Measurements from ENCODE around the gene SLC12A7. TPM values are rescaled to one million over a fixed set of nuclear protein-coding genes. Genes with fewer than 3 reads are reported as not detected.

SLC12A7 gene
- total RNA-seq (2016; rRNA removed; fragmentation: Illumina TruSeq; extraction: Trizol) (7.4 and 14.0 TPM in 2 replicates), polyA plus RNA-seq (2011; rRNA removed) (18.5 and 25.6 TPM in 2 replicates), polyA minus RNA-seq (2011; rRNA and poly(A)+ RNA removed; ENCODE audit: low replicate concordance) (6.3 and 47.1 TPM in 2 replicates), Bru-seq, nascent RNA (percentile 63 among the genes with signal in this experiment), BruChase-seq, experiment 1, labeled RNA remaining after a 6-hour chase (percentile 78 among the genes with signal in this experiment), BruChase-seq, experiment 2, labeled RNA remaining after a 2-hour chase (percentile 74 among the genes with signal in this experiment)
- total RNA-seq (2016; cell fraction: cytosol; rRNA removed; fragmentation: Illumina TruSeq; extraction: Trizol; ENCODE audit: low read depth), result 9.5 and 12.5 TPM in 2 replicates
- total RNA-seq (2016; cell fraction: insoluble cytoplasmic fraction; rRNA removed; fragmentation: Illumina TruSeq; extraction: Trizol), result 5.2 and 15.7 TPM in 2 replicates
- total RNA-seq (2016; cell fraction: membrane; rRNA removed; fragmentation: Illumina TruSeq; extraction: Trizol), result 6.9 and 7.7 TPM in 2 replicates
- 21.8 and 25.8 TPM in 2 replicates for total RNA-seq (2016; cell fraction: nucleus; rRNA removed; fragmentation: Illumina TruSeq; extraction: Trizol)
- 11.8 and 15.1 TPM in 2 replicates for polyA plus RNA-seq (2011; cell fraction: cytosol; rRNA removed)
- polyA plus RNA-seq (2011; cell fraction: nucleus; rRNA removed), result 164 and 213 TPM in 2 replicates
- 28.2 and 30.9 TPM in 2 replicates for polyA plus RNA-seq (2012)
- 1.4 and 1.6 TPM in 2 replicates for polyA plus RNA-seq (2016; cell fraction: cytosol; fragmentation: Illumina TruSeq; extraction: Trizol; ENCODE audit: low read depth)
- 6.3 and 7.6 TPM in 2 replicates for polyA plus RNA-seq (2016; cell fraction: insoluble cytoplasmic fraction; fragmentation: Illumina TruSeq; extraction: Trizol; ENCODE audit: low read depth)
- 3.2 and 3.7 TPM in 2 replicates for polyA plus RNA-seq (2016; cell fraction: membrane; fragmentation: Illumina TruSeq; extraction: Trizol; ENCODE audit: low read depth)
- 88.5 and 93.5 TPM in 2 replicates for polyA plus RNA-seq (2016; cell fraction: nucleus; fragmentation: Illumina TruSeq; extraction: Trizol; ENCODE audit: insufficient read depth, low read depth)
- 14.7 and 16.2 TPM in 2 replicates for polyA minus RNA-seq (2011; cell fraction: cytosol; rRNA and poly(A)+ RNA removed)
- 40.3 and 44.4 TPM in 2 replicates for polyA minus RNA-seq (2011; cell fraction: nucleus; rRNA and poly(A)+ RNA removed)
- long read RNA-seq, experiment 1, partial matches to known transcripts, result 5 of 10 reads
- long read RNA-seq, experiment 1, other reads (novel, unspliced or antisense), result 5 of 10 reads
- long read RNA-seq, experiment 2, full-length matches to known transcripts, result 3 of 53 reads
- long read RNA-seq, experiment 2, partial matches to known transcripts, result 32 of 53 reads
- long read RNA-seq, experiment 2, other reads (novel, unspliced or antisense), result 18 of 53 reads

DNA sequence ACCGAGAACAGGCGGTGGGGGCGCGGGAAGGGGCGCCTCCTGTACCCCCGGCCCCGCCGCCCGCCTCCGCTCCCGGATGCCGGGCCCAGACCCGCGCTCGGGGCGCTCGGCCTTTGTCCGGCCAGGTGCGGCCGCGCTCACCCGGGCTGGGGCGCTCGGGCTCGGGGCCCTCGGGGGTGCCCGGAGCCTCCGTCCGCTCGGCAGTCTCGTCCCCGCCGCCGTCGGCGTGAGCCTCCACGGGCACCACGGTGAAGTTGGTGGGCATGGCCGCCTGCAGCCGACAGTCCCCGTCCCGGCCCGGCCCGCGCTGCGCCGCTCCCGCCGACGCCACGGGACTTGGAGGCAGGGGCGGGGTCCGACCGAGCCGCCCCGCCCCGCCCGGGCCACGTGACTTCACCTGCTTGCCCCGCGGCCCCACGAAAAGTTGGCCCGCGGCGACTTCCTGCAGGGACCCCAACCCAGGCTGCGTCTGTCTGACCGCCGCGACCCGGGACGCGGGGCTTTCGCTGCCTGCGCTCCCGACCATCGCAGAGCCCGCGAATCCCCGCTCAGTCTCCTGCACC is at the start of gene SLC12A7:
SLC12A7 (minus strand) TSS at position 337 of the 563 bp plus-strand sequence; CDS start at position 265, 72 bp downstream.
- ATAC-seq, result peak; percentile 31
- H3K79me2 ChIP-seq (ENCODE audit: insufficient read depth, low read length), result peaks cover 22% of the 10 kb centered on the region
- H3K27me3 ChIP-seq (ENCODE audit: control insufficient read depth in 1 of 2, insufficient read depth in 2 of 2, low read length in 2 of 2), result peaks cover 14 to 44% of the 10 kb centered on the region in 2 experiments
- peak within 1 kb of the TSS; percentile 91 for H3K4me2 ChIP-seq (ENCODE audit: low read depth, low read length)
- POLR2A ChIA-PET, result no interaction called here
- H3K4me1 ChIP-seq (ENCODE audit: insufficient read depth, low read length), result peaks cover 52% of the 10 kb centered on the region
- H4K20me1 ChIP-seq (ENCODE audit: insufficient read depth, low read length), result no peaks in the 10 kb centered on the region
- H3K9ac ChIP-seq (ENCODE audit: insufficient read depth, low read depth, low read length), result peak within 1 kb of the TSS; percentile 78
- no peak for FAIRE-seq
- no peak for DNase-seq (ENCODE audit: low spot score)
- no peaks in the 10 kb centered on the region for H3K9me3 ChIP-seq (ENCODE audit: low read length)
- CTCF ChIA-PET (ENCODE audit: low intra/inter-chr PET ratio, low total read pairs), result no interaction called here
- no peaks in the 10 kb centered on the region for H3K36me3 ChIP-seq (replicated peaks in 1 of 2; ENCODE audit: control insufficient read depth in 1 of 2, insufficient read depth in 2 of 2, low read length in 2 of 2)
- WGBS (ENCODE audit: low lambda C conversion rate), result 0% methylated on average over 3 of the region's 79 CpGs
- intact Hi-C loops (cut with micrococcal nuclease; ENCODE audit: unreplicated experiment) (no loop called here), in situ Hi-C loops (cut with HindIII; ENCODE audit: extremely low pct_ligation_motif_present, low pct_unique_long_range_greater_than_20kb) (no loop called here)
- H2AFZ ChIP-seq (ENCODE audit: low read length), result no peak within 1 kb of the TSS
- BruUV-seq (replicated peaks), result no TSS peak
- H3K27ac ChIP-seq (ENCODE audit: extremely low read length, insufficient read depth, low read length), result peak within 1 kb of the TSS; percentile 46
- peak within 1 kb of the TSS; percentile 74 to 89 (median 79) for H3K4me3 ChIP-seq (replicated peaks in 1 of 3; ENCODE audit: insufficient read depth in 1 of 3, low read depth in 2 of 3, low read length in 3 of 3)
- TF ChIP-seq ZNF619 (CRISPR knock-in tag; IDR thresholded peaks at IDR 0.05) (no peak), SP4 (CRISPR knock-in tag; IDR thresholded peaks at IDR 0.05) (0 out of 2 replicates have a peak, but pooled peaks have one; percentile 45), SETDB1 (CRISPR knock-in tag; IDR thresholded peaks at IDR 0.05; ENCODE audit: borderline replicate concordance) (no peak), ZNF44 (CRISPR knock-in tag; IDR thresholded peaks at IDR 0.05) (no peak), RELA (CRISPR knock-in tag; IDR thresholded peaks at IDR 0.05) (no peak), ZBTB21 (CRISPR knock-in tag; IDR thresholded peaks at IDR 0.05) (no peak), SIN3A (IDR thresholded peaks at IDR 0.05; ENCODE audit: borderline replicate concordance, low read depth, low read length) (peak; percentile 15; the same call in 1 of the 2 replicates), ZNF652 (CRISPR knock-in tag; IDR thresholded peaks at IDR 0.05; ENCODE audit: borderline replicate concordance, low read depth) (no peak), ZBTB7A (CRISPR knock-in tag; IDR thresholded peaks at IDR 0.05) (no peak), IKZF1 (IDR thresholded peaks at IDR 0.05) (no peak), ZNF749 (CRISPR knock-in tag; IDR thresholded peaks at IDR 0.05; ENCODE audit: borderline replicate concordance) (0 out of 2 replicates have a peak, but pooled peaks have one; percentile 62), GABPB1 (CRISPR knock-in tag; IDR thresholded peaks at IDR 0.05) (peak; percentile 28; the same call in 1 of the 2 replicates), KLF16 (CRISPR knock-in tag; IDR thresholded peaks at IDR 0.05) (no peak), RXRB (CRISPR knock-in tag; IDR thresholded peaks at IDR 0.05; ENCODE audit: borderline replicate concordance) (no peak), MTA3 (CRISPR knock-in tag; IDR thresholded peaks at IDR 0.05) (no peak), TCF7 (IDR thresholded peaks at IDR 0.05; ENCODE audit: low read depth) (no peak)
- TF ChIP-seq, protein P1, sequence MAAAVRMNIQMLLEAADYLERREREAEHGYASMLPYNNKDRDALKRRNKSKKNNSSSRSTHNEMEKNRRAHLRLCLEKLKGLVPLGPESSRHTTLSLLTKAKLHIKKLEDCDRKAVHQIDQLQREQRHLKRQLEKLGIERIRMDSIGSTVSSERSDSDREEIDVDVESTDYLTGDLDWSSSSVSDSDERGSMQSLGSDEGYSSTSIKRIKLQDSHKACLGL (CRISPR knock-in tag; IDR thresholded peaks at IDR 0.05), result no peak
- TF ChIP-seq, protein P2, sequence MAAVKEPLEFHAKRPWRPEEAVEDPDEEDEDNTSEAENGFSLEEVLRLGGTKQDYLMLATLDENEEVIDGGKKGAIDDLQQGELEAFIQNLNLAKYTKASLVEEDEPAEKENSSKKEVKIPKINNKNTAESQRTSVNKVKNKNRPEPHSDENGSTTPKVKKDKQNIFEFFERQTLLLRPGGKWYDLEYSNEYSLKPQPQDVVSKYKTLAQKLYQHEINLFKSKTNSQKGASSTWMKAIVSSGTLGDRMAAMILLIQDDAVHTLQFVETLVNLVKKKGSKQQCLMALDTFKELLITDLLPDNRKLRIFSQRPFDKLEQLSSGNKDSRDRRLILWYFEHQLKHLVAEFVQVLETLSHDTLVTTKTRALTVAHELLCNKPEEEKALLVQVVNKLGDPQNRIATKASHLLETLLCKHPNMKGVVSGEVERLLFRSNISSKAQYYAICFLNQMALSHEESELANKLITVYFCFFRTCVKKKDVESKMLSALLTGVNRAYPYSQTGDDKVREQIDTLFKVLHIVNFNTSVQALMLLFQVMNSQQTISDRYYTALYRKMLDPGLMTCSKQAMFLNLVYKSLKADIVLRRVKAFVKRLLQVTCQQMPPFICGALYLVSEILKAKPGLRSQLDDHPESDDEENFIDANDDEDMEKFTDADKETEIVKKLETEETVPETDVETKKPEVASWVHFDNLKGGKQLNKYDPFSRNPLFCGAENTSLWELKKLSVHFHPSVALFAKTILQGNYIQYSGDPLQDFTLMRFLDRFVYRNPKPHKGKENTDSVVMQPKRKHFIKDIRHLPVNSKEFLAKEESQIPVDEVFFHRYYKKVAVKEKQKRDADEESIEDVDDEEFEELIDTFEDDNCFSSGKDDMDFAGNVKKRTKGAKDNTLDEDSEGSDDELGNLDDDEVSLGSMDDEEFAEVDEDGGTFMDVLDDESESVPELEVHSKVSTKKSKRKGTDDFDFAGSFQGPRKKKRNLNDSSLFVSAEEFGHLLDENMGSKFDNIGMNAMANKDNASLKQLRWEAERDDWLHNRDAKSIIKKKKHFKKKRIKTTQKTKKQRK (IDR thresholded peaks at IDR 0.05; ENCODE audit: low read length), result no peak
